Measurements from ENCODE around the gene MAP3K14. TPM values are rescaled to one million over a fixed set of nuclear protein-coding genes. Genes with fewer than 3 reads are reported as not detected.

Gene MAP3K14
- total and polyA plus RNA-seq, 10 of the 15 experiments (the other 5 are each of a cell fraction or from before 2014, with no cell fraction given) = 2.1 to 33.3 (median 19.7) TPM

- TF ChIP-seq NKRF (conservative IDR thresholded peaks at IDR 0.05) (no peak), POLR2A (IDR thresholded peaks at IDR 0.05; ENCODE audit: low read depth, low read length) (peak; percentile 40), MYC (IDR thresholded peaks at IDR 0.05; ENCODE audit: insufficient read depth, insufficient read length, insufficient replicate concordance, low read length, severe bottlenecking) (no peak), BCLAF1 (IDR thresholded peaks at IDR 0.05) (no peak)
These were observed 32.4 kb downstream of the MAP3K14 start (continued) for GRCh38 chr17:45284176-45285140.

GRCh38 chr17:45283711-45284110 lies 33.1 kb downstream of the MAP3K14 start:
- WGBS (ENCODE audit: insufficient coverage, insufficient replicate concordance, low lambda C conversion rate, missing lambda C conversion rate) = 97% methylated on average over 10 of the region's 10 CpGs
- Histone ChIP-seq H3K4me2 (ENCODE audit: control insufficient read depth, insufficient read depth) (no peak overlapping the region), H4K20me1 (ENCODE audit: control insufficient read depth, insufficient read depth) (no peaks in the 10 kb centered on the region), H3K4me1 (ENCODE audit: control insufficient read depth, insufficient read depth, low read length) (no peaks in the 10 kb centered on the region), H3K4me3 (no peak overlapping the region), H2AFZ (ENCODE audit: control insufficient read depth, low read depth, low read length) (no peak overlapping the region), H3K9me3 (replicated peaks; ENCODE audit: control insufficient read depth, insufficient read depth, low read length) (no peaks in the 10 kb centered on the region), H3K79me2 (ENCODE audit: control insufficient read depth, insufficient read depth, low read length) (no peaks in the 10 kb centered on the region), H3K36me3 (ENCODE audit: control insufficient read depth in 2 of 2, insufficient read depth in 2 of 2, low read length in 1 of 2) (peaks cover 44% of the 10 kb centered on the region in 2 experiments), H3K27me3 (replicated peaks in 1 of 2; ENCODE audit: control insufficient read depth in 2 of 2, insufficient read depth in 2 of 2, low read length in 1 of 2) (no peaks in the 10 kb centered on the region), H3K9ac (ENCODE audit: control insufficient read depth, insufficient read depth, low read length) (no peak overlapping the region; the same call in 1 of the 2 replicates), H3K27ac (ENCODE audit: control insufficient read depth, insufficient read depth) (peak overlapping the region; percentile 44)
- no peak for ATAC-seq
- ChIA-PET CTCF (interaction anchor here (0.6 to 3.2 kb wide), 11 partner anchors 11 to 111 kb away, joined by 3 to 15 read pairs (median 5); partner anchors contain the start of gene MAP3K14), RAD21 (ENCODE audit: unreplicated experiment) (interaction anchor here (0.6 to 3.3 kb wide), 5 partner anchors 23 to 100 kb away, joined by 3 to 15 read pairs (median 4); partner anchors contain the start of gene MAP3K14), SMC1A (ENCODE audit: uncharacterized antibody, unreplicated experiment) (interaction anchor here (0.7 to 2.2 kb wide), 6 partner anchors 10 to 50 kb away, joined by 3 to 11 read pairs (median 4); no protein-coding TSS in a partner anchor), POLR2A (interaction anchor here (0.5 kb wide), 1 partner anchor 981 kb away, joined by 3 read pairs; no protein-coding TSS in a partner anchor)
- in situ Hi-C loops (cut with MboI) = no loop called here
- no peak for FAIRE-seq
- TF ChIP-seq ZBTB4 (CRISPR knock-in tag; IDR thresholded peaks at IDR 0.05) = no peak
- no peak for TF ChIP-seq ATF2 (IDR thresholded peaks at IDR 0.05; ENCODE audit: low read length)
- DNase-seq (ENCODE audit: low read depth, low spot score) = no peak
- intact Hi-C loops (cut with micrococcal nuclease; ENCODE audit: unreplicated experiment) = no loop called here
- BruUV-seq (replicated peaks) = no TSS peak

Measured in GM12878 (cell line).